H7 (cell line): ENCODE results near the gene ZDHHC14. TPM values are rescaled to one million over a fixed set of nuclear protein-coding genes. Genes with fewer than 3 reads are reported as not detected.

Source experiments
- DNase-seq: peaks from one replicate; pipeline ENCODE4 v3.0.0; 2012
- H3K27me3 ChIP-seq: 2 replicates; pipeline ENCODE4 v1.6.0; 2011; ENCODE audit warnings: mild to moderate bottlenecking, low read length; ENCODE audit not compliant: control insufficient read depth, insufficient read depth
- H3K36me3 ChIP-seq: replicated peaks from 2 replicates; pipeline ENCODE4 v1.5.1; 2011; ENCODE audit warnings: low read length; ENCODE audit not compliant: control insufficient read depth, insufficient read depth
- H3K4me3 ChIP-seq: 2 replicates; pipeline ENCODE4 v1.5.1; 2011; ENCODE audit warnings: low read depth, mild to moderate bottlenecking, control low read depth, low read length, moderate library complexity; ENCODE audit not compliant: insufficient read depth
- total RNA-seq: library from RNA; depleted of rRNA; stranded (reverse); fragments of >200 nt; shearing (Covaris generic); gene quantifications from 2 replicates; pipeline ENCODE4 v1.2.3, GENCODE V29; 2014

ZDHHC14 gene
- total RNA-seq, 1 experiment from 2014 or later, result 1.1 TPM

DNA sequence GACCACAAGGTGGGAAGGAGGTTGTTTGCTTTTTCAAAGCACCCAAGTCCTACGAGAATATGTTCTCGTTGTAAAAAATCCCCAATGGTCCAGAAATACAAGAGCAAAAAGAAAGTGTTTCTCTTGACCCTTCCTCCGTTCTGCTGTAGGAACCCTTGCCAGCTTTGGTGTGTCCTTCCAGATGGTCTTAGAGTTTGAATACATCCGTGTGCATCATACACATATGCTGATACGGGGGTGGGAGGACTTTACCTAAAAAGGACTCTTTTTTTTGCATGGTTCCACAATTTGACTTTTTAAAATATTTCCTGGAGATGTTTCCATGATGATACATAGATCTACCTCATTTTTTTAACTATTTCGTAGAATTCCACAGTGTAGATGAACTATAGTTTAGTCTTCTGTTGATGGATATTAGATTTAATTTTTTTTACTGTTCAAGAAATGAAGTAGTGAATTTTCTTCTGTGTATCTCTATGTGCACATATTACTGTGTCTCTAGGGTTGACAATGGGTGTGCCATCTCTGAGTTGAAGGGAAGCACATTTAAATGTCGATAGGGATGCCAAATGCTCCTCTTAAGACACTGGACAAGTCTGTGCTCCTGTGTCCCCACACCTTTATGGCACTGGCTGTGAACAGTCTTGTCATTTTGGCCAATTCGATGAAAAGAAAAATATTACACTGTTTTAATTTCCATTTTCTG is 259.9 kb downstream of the ZDHHC14 start:
- H3K27me3 ChIP-seq, result no peaks in the 10 kb centered on the region
- DNase-seq, result no peak
- H3K4me3 ChIP-seq, result no peak overlapping the region
- H3K36me3 ChIP-seq, result no peaks in the 10 kb centered on the region

DNA sequence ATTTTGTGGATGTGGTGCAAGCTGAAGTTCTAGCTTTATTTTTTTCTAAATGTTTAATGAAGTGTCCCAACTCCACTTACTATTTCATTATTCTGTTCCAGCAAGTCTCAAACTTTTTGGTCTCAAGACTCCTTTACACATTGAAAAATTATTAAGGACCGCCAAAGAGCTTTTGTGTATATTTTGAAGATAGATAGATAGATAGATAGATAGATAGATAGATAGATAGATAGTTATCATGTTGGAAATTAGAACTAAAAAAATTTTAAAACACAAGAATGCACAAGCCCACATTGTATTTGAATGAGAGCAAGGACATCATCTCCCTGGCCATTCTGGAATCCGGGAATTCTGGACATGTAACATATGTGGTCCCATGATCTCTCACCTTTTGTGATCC is 260.8 kb downstream of the ZDHHC14 start:
- Histone ChIP-seq H3K27me3 (no peaks in the 10 kb centered on the region), H3K36me3 (no peaks in the 10 kb centered on the region), H3K4me3 (no peak overlapping the region)
- DNase-seq, result no peak

DNA sequence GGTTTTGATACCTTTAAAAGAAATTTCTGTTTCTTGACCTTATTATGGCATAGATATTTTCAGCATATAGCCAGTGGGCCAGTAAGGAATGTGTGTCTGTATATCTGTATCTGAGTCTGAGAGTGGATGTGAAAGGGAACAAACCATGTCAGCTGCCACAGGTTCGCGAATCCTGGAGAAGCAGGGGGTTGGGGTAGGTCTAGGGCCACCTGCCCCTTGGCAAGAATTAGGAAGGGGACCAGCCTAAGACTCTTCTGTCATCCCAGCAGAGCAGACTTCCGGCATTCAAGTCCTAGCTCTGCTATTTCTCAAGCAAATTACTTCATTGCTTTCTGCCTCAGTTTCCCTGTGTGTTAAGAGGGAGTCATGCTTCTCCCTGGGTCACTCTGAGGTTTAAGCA is 261.7 kb downstream of the ZDHHC14 start:
- H3K36me3 ChIP-seq, result no peaks in the 10 kb centered on the region
- H3K4me3 ChIP-seq, result no peak overlapping the region
- DNase-seq, result no peak
- no peaks in the 10 kb centered on the region for H3K27me3 ChIP-seq

DNA sequence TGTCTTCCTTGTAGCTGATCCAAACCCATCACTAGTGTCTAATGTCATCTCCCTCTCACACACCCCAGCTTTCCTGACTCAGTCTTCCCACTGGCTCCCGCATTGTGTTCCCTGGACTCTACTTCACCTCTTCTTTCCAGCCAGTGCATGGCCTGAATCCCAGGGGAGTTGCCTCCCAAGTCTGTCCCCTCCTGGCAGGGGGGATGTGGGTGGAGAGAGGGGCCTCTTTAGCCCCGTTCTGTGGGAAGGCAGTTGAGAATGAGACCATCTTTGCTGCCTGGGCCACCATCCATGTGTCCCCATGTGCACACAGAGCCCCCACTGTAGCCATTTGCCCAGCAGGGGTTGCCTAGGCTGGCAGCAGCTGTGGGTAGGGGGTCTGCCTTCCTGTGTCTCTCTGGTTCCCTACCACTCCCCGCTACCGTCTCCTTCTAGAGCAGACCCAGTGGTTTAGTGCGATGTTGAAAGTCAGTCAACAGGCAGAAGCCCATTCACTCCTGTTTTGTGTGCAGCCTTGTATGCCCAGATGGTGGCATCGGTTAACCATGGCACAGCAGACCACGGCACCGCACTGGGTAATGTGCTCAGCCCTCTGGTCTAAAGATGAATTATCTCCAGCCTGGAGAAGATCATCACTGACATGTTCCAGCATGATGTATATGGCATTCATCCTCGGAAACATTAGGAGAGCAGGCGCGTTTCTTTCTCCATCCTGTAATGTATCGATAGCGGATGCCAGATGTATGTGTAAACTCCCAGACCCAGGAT is 263.2 kb downstream of the ZDHHC14 start:
- Histone ChIP-seq H3K36me3 (no peaks in the 10 kb centered on the region), H3K4me3 (no peak overlapping the region), H3K27me3 (no peaks in the 10 kb centered on the region)
- no peak for DNase-seq

DNA sequence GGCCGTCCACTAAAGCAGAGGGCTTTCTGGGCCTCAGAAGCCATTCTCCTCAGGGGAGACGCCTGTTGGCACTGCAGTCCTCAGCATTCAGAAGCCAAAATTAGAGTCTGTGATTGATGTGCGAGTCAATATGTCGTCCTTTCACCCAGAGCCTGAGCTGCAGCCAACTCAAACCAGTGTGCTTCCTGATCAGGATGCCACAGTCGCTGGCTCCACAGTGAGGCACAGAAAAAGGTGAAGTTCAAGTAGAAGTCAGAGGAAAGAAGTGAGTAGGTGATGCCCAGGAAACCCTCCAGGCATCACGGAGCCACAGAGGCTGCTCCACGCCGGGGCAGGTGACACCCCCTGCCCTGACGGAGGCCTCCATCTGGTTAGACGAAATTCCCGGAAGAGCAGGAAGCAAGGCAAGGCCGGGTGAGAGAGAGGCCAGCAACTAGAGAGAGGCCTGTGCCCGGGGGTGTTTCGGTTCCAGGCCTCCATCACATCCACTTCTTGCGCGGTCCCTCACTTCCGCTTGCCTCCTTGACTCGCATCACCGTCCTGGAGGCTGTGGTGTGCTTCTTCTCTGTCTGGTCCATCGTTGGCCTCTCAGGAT is 264.3 kb downstream of the ZDHHC14 start:
- Histone ChIP-seq H3K4me3 (no peak overlapping the region), H3K27me3 (no peaks in the 10 kb centered on the region), H3K36me3 (no peaks in the 10 kb centered on the region)
- DNase-seq, result no peak

DNA sequence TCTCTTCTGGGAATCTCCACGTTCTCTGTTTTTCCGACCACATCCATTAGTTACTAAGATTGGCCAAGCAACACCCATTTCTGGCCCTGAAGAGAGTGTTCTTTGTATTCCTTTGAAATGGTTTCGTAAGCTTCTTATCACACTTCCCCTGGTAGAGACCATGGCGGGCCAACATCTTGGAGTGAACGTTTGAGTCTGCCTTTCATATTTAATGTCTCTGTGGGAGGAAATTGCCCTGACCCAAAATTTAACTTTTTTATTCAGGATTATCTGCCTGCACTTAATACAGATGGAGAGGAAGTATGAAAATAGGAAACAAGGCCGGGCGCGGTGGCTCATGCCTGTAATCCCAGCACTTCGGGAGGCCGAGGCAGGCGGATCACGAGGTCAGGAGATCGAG is 265.0 kb downstream of the ZDHHC14 start:
- H3K27me3 ChIP-seq, result no peaks in the 10 kb centered on the region
- DNase-seq, result no peak
- H3K36me3 ChIP-seq, result no peaks in the 10 kb centered on the region
- no peak overlapping the region for H3K4me3 ChIP-seq

DNA sequence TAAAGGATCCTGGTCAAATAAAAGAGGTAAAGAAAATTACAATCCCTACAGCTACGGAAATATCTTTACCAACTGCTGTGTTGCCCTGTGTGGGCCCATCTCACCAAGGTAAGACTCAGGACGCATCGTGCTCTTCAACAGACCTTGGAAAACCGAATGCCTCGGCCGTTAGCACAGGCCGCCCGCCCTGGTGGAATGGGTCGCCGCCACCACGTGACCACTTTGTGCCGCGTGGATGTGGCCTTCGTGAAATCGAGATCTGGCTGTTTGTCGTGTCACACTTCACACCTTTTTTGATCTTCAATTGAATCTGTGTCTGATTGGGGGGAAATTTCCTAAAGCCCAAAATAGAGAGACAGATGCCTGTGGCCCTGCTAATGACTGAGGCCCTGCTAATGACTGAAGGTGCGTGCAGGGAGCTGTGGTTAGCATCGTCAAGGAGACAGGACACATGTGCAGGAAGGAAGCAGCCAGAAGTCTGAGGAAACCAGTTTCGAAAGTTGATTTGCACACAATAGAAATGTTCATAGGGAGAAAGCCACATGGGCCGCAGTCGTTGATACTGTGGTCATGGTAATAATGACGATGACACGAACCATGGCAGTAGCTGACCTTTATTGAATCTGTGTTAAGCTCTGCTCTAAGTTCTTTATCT is 266.4 kb downstream of the ZDHHC14 start:
- H3K4me3 ChIP-seq, result no peak overlapping the region
- H3K27me3 ChIP-seq, result no peaks in the 10 kb centered on the region
- no peaks in the 10 kb centered on the region for H3K36me3 ChIP-seq
- no peak for DNase-seq

DNA sequence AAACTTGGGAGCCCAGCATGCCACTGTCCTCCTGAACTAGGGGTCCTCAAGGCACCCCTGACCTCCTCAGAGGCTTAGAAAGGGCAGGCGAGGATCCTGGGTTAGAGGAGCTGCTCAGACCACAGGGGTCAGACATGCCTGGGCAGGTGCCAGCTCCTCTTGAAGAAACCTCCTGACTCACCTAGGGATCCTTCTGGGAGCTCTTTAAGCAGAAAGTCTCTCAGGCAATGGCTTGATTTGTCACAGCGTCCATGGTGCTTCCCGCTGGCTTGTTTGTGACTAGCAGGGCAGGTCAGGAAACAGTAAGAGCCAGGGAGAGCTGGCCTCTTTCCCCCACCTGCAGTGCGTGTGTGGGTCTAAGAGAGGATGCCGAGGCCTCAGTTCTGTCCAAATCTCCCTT is 267.6 kb downstream of the ZDHHC14 start:
- Histone ChIP-seq H3K4me3 (no peak overlapping the region), H3K36me3 (no peaks in the 10 kb centered on the region), H3K27me3 (no peaks in the 10 kb centered on the region)
- no peak for DNase-seq

DNA sequence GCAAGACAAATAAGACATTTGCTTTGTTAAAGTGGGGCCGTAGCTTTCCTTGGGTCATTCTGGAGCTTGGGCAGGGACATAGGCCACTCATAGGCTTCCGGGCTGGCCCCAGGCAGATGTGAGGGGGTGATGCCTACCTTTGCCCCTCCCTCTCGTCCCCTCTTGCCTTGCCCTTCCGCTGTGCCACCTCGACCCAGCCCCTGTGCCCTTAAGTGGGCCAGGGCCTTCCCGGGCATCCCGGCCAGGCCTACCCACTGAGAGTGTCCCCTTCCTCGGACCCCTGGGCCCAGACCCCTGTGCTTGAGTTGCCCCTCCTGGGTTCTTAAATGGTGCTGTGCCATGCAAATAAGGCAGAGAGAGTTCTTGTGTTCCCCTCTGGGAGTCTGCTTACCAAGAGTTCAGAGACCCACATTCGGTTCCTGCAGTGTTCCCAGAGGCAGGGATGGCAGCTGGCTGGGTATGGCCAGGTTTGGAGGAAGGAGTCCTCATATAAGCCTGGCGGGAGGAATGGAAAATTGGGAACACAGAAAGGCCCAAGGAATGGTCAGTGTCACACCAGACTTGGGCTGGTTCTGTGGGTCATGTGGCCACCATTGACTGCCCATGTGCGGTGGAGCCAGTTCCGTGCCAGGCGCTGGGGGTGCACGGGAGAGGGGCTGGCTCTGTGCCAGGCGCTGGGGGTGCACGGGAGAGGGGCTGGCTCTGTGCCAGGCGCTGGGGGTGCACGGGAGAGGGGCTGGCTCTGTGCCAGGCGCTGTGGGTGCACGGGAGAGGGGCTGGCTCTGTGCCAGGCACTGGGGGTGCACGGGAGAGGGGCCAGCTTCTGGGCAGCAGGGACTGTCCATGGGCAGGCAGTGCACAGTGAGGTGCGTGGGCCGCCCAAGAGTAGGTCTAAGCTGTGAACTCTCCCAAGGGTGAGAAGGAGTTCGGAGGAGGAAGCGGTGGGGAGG is 268.6 kb downstream of the ZDHHC14 start:
- Histone ChIP-seq H3K4me3 (no peak overlapping the region), H3K27me3 (no peaks in the 10 kb centered on the region), H3K36me3 (no peaks in the 10 kb centered on the region)
- DNase-seq, result no peak

DNA sequence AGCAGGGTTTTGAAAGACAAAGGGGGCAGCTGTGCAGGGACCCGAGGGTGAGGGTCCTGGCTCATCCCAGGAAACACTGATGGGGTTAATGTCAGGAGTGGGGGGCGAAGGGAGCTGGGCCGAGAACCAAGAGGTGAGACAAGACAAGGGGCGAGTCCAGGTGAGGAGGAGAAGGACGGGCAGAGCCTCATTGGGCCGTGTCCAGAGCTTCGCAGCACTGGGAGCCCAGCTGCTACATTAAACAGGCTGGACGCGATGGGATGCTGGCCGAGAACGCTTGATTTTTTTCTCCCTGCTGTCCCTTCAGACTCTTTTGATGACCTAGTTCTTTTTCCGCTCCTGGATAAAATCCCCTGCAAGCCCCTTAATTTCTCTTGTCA is 269.3 kb downstream of the ZDHHC14 start:
- Histone ChIP-seq H3K36me3 (no peaks in the 10 kb centered on the region), H3K27me3 (no peaks in the 10 kb centered on the region), H3K4me3 (no peak overlapping the region)
- DNase-seq, result no peak

DNA sequence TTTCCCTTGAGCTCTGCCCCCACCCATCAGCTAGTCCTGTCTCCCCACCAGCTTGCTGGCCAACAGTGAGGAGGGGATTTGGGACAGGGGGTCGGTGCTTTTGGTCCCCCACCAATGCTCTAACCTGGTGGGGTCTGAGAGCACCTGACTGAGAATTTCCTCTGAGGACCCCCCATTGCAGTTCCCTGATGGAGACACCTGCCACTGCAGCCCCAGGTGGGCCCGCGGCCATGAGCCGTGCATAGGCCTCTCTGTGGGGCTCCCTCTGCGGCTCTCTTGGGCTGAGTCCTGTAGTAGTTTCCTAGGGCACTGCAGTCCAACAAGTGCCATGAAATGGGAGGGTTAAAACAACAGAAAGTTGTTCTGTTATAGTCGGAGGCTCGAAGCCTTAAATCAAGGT is 269.8 kb downstream of the ZDHHC14 start:
- Histone ChIP-seq H3K27me3 (no peaks in the 10 kb centered on the region), H3K36me3 (no peaks in the 10 kb centered on the region), H3K4me3 (no peak overlapping the region)
- DNase-seq, result no peak

DNA sequence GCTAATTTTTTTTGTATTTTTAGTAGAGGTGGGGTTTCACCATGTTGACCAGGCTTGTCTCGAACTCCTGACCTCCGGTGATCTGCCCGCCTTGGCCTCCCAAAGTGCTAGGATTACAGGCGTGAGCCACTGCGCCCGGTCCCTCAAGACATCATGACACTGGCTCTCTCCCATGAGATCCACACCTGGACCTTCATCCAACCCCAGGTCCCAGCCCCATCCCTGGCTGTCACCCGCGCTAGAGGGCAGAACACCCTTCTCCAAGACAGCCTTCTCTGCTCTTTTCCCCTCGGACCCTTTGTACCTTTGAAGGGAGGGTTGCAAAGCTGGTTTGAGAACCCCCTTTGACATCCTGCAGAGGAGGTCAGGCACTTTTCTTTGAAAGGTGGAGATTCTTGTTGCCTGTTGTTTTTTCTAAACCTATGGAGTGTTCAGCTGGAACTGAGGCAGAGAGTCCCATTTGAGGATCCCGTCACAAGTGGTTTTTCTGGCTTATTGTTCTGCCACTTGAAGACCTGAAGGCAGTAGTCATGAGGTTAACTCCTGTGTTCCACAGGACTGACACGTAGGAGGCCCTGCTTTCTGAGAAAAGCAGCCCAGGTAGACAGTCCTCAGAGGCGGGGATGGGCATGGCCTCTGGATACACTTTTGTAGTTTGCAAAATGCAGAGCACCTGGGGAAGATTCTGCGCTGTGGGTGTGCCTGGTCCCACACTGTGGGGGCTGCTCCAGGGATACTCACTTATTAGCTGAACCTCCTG is 270.9 kb downstream of the ZDHHC14 start:
- Histone ChIP-seq H3K36me3 (no peaks in the 10 kb centered on the region), H3K4me3 (no peak overlapping the region), H3K27me3 (no peaks in the 10 kb centered on the region)
- DNase-seq, result no peak

DNA sequence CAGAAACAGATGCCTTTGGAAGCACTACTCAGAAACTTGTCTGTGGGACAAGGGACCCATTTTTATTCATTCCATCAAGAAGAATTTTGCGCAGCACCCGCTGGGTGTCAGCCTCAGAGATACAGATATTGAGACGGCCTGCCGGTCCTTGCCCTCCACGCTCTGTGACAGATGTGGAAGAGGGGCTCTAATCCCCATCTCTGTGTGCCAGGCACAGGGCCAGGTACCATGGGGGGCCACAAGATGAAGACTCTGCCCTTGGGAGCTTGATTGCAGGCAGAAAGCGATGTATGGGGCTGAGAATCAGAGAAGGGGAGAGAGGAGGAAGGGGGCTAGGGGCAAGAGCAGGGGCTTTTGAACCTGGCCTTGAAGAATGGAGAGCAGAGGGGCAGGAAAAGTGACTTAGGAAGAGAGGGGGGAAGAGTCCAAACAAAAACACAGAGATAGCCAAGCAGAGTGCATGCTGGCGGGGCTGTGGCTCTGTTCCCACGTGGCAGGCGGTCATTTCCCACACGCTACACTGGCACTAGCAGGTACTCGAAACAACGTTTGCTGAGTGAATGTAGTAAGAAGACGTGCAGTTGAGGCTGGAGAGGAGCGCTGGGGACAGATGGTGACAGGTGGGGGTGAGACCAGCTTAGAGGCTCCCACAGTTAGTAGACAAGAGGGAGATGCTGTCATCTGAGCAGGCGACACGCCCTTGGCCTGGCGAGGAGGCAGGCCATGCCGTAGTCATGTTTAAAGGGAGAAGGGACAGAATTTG is 271.8 kb downstream of the ZDHHC14 start:
- no peaks in the 10 kb centered on the region for H3K36me3 ChIP-seq
- DNase-seq, result no peak
- H3K4me3 ChIP-seq, result no peak overlapping the region
- H3K27me3 ChIP-seq, result no peaks in the 10 kb centered on the region
